Hematopoietic multipotent progenitor cell treated with erythropoietin and hydrocortisone succinate and interleukin-3 and kit ligand, for 15 days (in vitro differentiated cells): Measurements from ENCODE around the gene KCNAB2.
"Not testable (repeated sequence)": the region's sequence is repeated elsewhere in the genome, so short reads cannot be mapped to it uniquely, and the experiment has no call there.

Experiments used
- DNase-seq: peaks from one replicate; pipeline ENCODE4 v3.0.0-alpha.2; 2015; ENCODE audit warnings: low spot score

Gene KCNAB2

GRCh38 chr1:6057170-6057845, 11.6 kb downstream of the KCNAB2 start:
- DNase-seq, result no peak

- no peak for DNase-seq
These were observed 14.2 kb downstream of the KCNAB2 start for GRCh38 chr1:6059866-6060265.

- no peak for DNase-seq
These were observed 17.0 kb downstream of the KCNAB2 start for GRCh38 chr1:6062670-6063069.

GRCh38 chr1:6063532-6064053, 17.9 kb downstream of the KCNAB2 start:
- not testable (repeated sequence) for DNase-seq

GRCh38 chr1:6065093-6065858, 19.6 kb downstream of the KCNAB2 start:
- no peak for DNase-seq

GRCh38 chr1:6066680-6067079, 21.0 kb downstream of the KCNAB2 start:
- no peak for DNase-seq

- DNase-seq, result no peak
These were observed 22.4 kb downstream of the KCNAB2 start for GRCh38 chr1:6068073-6068472.

- no peak for DNase-seq
These were observed 23.2 kb downstream of the KCNAB2 start for GRCh38 chr1:6068932-6069331.

- DNase-seq, result no peak
These were observed 23.9 kb downstream of the KCNAB2 start for GRCh38 chr1:6069573-6069972.

- DNase-seq, result no peak
These were observed 24.8 kb downstream of the KCNAB2 start for GRCh38 chr1:6070450-6070974.

GRCh38 chr1:6071219-6071618, 25.5 kb downstream of the KCNAB2 start:
- no peak for DNase-seq

- DNase-seq, result no peak
These were observed 27.2 kb downstream of the KCNAB2 start for GRCh38 chr1:6072774-6073479.

- DNase-seq, result no peak
These were observed 27.9 kb downstream of the KCNAB2 start for GRCh38 chr1:6073480-6074053.

GRCh38 chr1:6074192-6074901, 28.7 kb downstream of the KCNAB2 start:
- no peak for DNase-seq

GRCh38 chr1:6075748-6076147, 30.1 kb downstream of the KCNAB2 start:
- no peak for DNase-seq

GRCh38 chr1:6077061-6077460, 31.4 kb downstream of the KCNAB2 start:
- not testable (repeated sequence) for DNase-seq

GRCh38 chr1:6077506-6077905, 31.8 kb downstream of the KCNAB2 start:
- no peak for DNase-seq

GRCh38 chr1:6077919-6078318, 32.2 kb downstream of the KCNAB2 start:
- DNase-seq, result no peak

GRCh38 chr1:6080469-6080868, 34.8 kb downstream of the KCNAB2 start:
- DNase-seq, result no peak

GRCh38 chr1:6081901-6082300, 36.2 kb downstream of the KCNAB2 start:
- no peak for DNase-seq

GRCh38 chr1:6082430-6082971, 36.8 kb downstream of the KCNAB2 start:
- DNase-seq, result no peak
